IPS-15b (cell line): ENCODE data around the gene RAET1E.
"Not testable (repeated sequence)": the region's sequence is repeated elsewhere in the genome, so short reads cannot be mapped to it uniquely, and the experiment has no call there.

Experiments
- H3K27me3 ChIP-seq: one replicate; pipeline ENCODE4 v1.6.1; 2013; ENCODE audit warnings: low read length; ENCODE audit not compliant: control insufficient read depth, insufficient read depth
- H3K36me3 ChIP-seq: one replicate; pipeline ENCODE4 v1.6.1; 2013; ENCODE audit warnings: low read length; ENCODE audit not compliant: control insufficient read depth, insufficient read depth
- H3K4me1 ChIP-seq: one replicate; pipeline ENCODE4 v1.6.1; 2013; ENCODE audit warnings: mild to moderate bottlenecking, low read length; ENCODE audit not compliant: control insufficient read depth, insufficient read depth
- H3K4me3 ChIP-seq: one replicate; pipeline ENCODE4 v1.5.1; 2013; ENCODE audit warnings: low read depth, low read length
- H3K9ac ChIP-seq: one replicate; pipeline ENCODE4 v1.6.1; 2013; ENCODE audit warnings: low read depth, mild to moderate bottlenecking, low read length
- H3K9me3 ChIP-seq: one replicate; pipeline ENCODE4 v1.6.1; 2013; ENCODE audit warnings: mild to moderate bottlenecking, low read length; ENCODE audit not compliant: control insufficient read depth, insufficient read depth

The RAET1E gene

DNA sequence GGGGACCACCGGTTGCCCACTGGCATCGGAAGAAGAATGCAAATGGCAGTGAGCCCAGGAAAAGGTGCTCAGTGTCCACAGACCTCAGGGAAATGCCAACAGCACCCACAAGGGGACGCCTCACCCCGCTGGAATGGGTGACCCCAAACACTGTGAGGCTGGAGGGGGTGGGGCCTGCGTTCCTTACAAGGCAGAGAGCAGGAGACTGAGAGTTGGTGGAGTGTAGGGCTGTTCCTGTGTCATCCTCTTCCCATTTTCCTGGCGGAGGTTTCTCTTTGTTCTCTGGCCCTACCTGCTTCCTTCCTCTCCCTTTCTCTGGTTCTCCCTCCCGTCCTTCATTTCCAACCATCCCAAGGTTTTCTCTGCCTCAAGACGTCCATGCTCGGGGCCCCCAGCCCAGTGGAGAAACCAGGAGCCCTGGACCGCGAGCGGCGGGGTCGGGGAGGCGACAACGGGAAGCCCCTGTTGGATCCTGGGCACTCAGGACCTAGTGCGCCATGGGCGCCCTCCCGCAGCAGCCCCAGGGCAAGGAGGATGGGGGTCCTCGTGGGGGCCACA lies 40.2 kb upstream of the RAET1E start:
- not testable (repeated sequence) for H3K36me3 ChIP-seq, H3K4me1 ChIP-seq, H3K9me3 ChIP-seq, H3K9ac ChIP-seq
- Histone ChIP-seq H3K4me3 (peak overlapping the region; percentile 35), H3K27me3 (peaks cover 97% of the 10 kb centered on the region)

DNA sequence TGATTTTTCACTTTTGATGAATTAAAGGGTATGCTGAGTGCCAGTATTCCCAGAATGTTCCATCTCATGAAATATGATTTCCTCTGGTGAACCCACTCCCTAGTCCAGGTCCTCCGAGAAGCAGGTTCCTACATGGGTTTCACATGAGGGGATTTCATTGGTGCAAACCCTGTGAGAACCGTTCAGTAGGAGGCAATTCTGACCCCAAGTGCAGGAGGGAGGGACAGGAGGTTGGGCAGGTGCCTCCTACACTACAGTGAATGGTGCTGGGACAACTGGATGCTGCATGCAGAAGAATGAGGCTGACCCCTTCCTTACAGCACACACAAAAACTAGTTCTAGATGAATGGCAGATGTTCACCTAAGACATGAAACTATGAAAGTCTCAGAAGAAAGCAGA lies 38.8 kb upstream of the RAET1E start:
- Histone ChIP-seq H3K9ac (no peak overlapping the region), H3K9me3 (no peaks in the 10 kb centered on the region), H3K27me3 (peaks cover 91% of the 10 kb centered on the region), H3K4me3 (no peak overlapping the region), H3K4me1 (no peaks in the 10 kb centered on the region), H3K36me3 (no peaks in the 10 kb centered on the region)

DNA sequence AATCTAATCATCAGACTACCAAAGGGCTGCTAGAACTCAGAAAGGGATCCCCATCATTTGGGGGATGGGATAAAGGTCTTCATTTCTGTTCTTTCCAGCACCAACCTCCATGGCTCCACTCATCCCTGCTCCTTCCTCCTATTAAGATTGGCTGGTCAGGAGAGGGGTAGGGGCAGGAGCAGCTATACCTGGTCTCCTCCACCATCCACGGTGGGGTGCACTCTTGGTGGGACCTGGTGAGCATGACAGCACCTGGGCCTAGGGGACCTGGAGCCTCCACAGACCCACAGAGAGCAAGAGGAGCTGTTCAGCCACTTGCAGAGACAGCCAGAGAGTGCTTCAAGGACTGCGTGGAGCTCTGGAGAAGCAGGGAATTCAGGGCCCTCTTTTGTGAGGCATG lies 37.8 kb upstream of the RAET1E start:
- Histone ChIP-seq H3K4me1 (no peaks in the 10 kb centered on the region), H3K9ac (no peak overlapping the region), H3K36me3 (no peaks in the 10 kb centered on the region), H3K9me3 (no peaks in the 10 kb centered on the region), H3K27me3 (peaks cover 91% of the 10 kb centered on the region), H3K4me3 (no peak overlapping the region)

DNA sequence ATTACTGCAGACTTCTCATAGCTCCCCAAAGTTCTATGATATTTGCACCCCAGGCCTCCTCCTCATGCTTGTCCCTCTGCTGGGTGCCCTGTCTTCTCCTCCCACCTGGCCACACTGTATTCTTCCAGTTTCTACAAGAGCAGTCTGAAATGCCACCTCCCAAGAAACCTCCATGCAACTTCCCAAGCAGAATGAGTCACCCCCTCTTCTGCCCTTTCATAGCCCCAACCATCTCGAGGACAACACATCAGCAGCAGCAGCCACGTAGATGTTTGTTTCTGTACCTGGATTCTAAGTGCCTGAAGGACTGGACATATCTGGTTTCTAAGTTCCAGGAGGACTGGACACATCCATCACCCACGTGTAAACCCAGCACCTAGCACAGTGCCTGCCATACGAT lies 37.3 kb upstream of the RAET1E start:
- Histone ChIP-seq H3K4me1 (no peaks in the 10 kb centered on the region), H3K9me3 (no peaks in the 10 kb centered on the region), H3K4me3 (no peak overlapping the region), H3K36me3 (no peaks in the 10 kb centered on the region), H3K27me3 (peaks cover 88% of the 10 kb centered on the region), H3K9ac (no peak overlapping the region)

DNA sequence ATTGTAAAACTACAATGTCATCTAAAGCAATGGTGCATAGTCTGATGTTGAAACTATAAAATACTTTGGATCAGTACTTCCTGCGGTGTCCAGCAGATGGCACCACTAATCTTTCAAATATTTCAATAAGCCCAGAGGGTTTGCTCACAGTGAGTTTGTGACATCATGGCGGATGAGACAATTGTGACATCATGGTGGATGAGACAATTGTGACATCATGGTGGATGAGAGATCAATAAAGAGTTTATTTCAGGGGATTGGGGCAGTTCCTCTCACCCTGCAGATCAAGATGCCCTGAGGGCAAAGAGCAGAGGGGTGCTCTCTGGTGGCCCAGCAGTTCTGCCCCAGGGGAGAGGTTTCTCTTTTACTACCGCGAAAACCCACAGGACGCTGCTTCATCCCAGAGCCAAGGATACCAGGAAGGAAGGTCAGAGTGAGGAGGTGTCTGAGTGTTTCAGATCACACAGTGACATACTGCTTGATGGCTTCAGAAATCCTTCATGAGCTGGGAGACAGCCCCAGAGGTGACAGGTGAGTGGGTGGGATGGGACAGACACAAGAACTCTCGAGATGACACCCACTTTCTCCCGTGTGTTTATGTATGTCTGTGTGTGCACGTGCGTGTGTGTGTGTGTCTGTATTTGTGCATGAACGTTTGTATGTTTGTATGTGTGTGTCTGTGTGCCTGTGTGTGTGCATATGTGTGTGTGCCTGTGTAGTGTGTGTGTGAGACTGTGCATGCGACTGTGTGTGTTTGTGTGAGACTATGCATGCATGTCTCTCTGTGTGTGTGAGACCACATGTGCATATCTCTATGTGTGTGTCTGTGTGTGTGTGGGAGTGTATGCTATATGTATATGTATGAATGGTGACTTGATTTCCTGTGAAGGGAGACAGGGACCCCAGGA lies 36.6 kb upstream of the RAET1E start:
- Histone ChIP-seq H3K4me1 (no peaks in the 10 kb centered on the region), H3K9me3 (no peaks in the 10 kb centered on the region), H3K27me3 (peaks cover 87% of the 10 kb centered on the region), H3K36me3 (no peaks in the 10 kb centered on the region), H3K4me3 (no peak overlapping the region), H3K9ac (no peak overlapping the region)

DNA sequence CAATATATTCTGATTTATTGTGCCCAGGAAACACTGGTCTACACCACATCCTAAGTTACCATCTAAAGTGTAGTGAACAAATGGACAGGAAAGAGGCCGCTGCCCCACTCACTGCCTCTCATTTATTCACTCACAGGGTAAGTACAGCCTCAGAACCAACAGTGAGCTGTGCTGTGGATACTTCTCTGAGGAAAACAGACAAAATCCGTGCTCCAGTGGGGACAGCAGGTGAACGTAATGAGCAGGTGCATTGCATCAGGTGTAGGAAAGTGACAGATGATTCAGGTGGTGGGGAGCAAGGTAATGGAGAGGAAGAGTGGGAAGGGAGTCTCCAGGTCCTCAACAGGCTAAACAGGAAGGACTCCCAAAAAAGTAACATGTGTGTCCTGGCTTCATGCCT lies 35.5 kb upstream of the RAET1E start:
- Histone ChIP-seq H3K4me1 (no peaks in the 10 kb centered on the region), H3K9me3 (no peaks in the 10 kb centered on the region), H3K9ac (no peak overlapping the region), H3K36me3 (no peaks in the 10 kb centered on the region), H3K27me3 (peaks cover 84% of the 10 kb centered on the region), H3K4me3 (no peak overlapping the region)

DNA sequence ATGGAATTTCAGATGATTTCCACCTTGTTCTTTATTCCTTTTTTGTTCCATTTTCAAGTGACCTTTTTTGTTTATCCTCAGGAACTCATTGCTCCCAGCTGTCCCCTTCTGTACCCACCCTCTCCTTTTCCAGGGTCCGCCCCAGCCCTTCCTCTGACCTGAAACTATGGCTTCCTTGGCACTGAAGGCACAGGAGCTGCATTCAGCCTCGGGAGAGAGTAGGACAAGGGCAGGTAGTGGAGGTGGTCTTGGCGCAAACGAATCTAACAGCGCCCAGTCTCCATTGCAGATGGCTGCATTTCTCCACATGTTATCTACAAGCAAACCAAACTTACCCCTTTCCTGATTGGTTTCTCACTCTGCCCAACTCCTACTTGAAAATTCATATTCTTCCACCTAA lies 35.1 kb upstream of the RAET1E start:
- no peak overlapping the region for H3K9ac ChIP-seq

DNA sequence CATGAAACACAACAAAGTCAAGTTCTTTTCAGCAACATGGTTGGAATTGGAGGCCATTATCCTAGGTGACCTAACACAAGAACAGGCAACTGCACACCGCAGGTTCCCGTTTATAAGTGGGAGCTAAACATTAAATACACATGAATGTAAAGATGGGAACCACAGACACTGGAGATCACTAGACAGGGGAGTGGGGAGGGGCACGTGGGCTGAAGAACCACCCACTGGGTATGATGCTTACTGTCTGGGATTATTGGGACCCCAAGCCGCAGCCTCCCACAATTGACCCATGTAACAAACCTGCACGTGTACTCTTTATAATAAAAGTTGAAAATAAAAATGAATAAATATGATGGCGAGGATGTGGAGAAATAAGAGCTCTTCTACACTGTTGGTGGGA lies 33.6 kb upstream of the RAET1E start:
- no peaks in the 10 kb centered on the region for H3K36me3 ChIP-seq
- no peak overlapping the region for H3K9ac ChIP-seq
- no peaks in the 10 kb centered on the region for H3K4me1 ChIP-seq
- no peaks in the 10 kb centered on the region for H3K9me3 ChIP-seq
- peaks cover 70% of the 10 kb centered on the region for H3K27me3 ChIP-seq
- no peak overlapping the region for H3K4me3 ChIP-seq

More for the DNA sequence above, 35.1 kb upstream of the RAET1E start:
- Histone ChIP-seq H3K27me3 (peaks cover 81% of the 10 kb centered on the region), H3K4me1 (no peaks in the 10 kb centered on the region), H3K4me3 (no peak overlapping the region), H3K9me3 (no peaks in the 10 kb centered on the region), H3K36me3 (no peaks in the 10 kb centered on the region)

DNA sequence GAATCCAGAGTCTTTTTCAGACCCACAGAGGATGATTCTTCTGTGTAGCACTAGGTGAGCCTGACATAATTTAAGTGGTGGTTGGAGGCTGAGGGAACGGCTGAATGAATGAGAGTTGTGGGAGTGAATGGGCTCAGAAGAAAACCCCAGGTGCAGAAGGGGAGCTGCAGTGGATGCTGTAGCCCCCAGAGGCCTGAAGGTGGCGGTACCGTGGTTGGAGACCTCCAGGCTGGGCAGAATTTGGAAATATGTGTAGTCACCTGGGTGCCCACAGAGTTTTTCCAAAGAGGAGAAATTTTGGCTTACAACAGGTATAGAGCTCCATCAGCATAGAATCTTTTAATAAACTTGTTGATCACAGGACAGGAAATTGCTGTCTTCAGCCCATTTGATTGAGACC lies 31.5 kb upstream of the RAET1E start:
- Histone ChIP-seq H3K9me3 (no peaks in the 10 kb centered on the region), H3K27me3 (peaks cover 69% of the 10 kb centered on the region), H3K9ac (no peak overlapping the region), H3K4me3 (no peak overlapping the region), H3K36me3 (no peaks in the 10 kb centered on the region), H3K4me1 (no peaks in the 10 kb centered on the region)

DNA sequence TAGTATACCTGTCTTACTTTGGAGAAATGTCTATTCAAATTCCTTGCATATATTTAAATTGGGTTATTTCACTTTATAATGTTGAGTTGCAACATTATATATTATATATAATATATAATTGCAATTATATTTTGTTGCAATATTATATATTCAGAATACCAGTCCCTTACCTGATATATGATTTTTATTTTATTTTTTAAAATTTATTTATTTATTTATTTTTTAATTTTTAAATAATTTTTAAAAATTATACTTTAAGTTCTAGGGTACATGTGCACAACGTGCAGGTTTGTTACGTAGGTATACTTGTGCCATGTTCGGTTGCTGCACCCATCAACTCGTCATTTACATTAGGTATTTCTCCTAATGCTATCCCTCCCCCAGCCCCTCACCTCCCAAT lies 29.1 kb upstream of the RAET1E start:
- H3K36me3 ChIP-seq, H3K9ac ChIP-seq, H3K4me1 ChIP-seq, H3K4me3 ChIP-seq, H3K9me3 ChIP-seq: not testable (repeated sequence)
- H3K27me3 ChIP-seq, result peaks cover 76% of the 10 kb centered on the region

DNA sequence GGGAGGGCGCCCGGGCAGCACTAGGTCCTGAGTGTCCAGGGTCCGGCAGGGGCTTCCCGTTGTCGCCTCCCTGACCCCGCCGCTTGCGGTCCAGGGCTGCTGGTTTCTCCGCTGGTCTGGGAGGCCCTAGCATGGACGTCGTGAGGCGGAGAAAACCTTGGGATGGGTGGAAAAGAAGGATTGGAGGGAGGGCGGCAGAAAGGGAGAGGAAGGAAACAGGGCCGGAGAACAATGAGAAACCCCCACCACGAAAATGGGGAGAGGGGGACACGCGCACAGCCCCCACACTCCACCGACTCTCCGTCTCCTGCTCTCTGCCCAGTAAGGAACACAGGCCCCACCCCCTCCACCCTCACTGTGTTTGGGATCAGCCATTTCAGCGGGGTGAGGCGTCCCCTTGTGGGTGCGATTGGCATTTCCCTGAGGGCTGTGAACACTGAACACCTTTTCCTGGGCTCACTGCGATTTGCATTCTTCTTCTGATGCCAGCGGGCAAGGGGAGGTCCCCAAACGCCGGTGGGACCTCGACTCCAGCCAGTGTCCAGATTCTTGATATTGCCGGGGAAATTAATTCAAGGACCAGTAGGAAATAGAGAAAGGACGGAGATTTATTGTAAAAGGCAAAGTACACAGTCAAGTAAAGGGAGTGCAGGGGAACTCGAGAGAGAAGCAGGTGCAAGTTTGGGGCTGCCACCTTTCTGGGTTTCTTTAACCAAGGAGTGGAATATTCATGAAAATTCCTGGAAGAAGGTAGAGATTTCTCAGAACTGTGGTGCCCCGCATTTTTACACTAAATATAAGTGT lies 28.3 kb upstream of the RAET1E start:
- no peak overlapping the region for H3K9ac ChIP-seq
- H3K4me3 ChIP-seq, result peak overlapping the region; percentile 71
- H3K4me1 ChIP-seq, result no peaks in the 10 kb centered on the region
- no peaks in the 10 kb centered on the region for H3K9me3 ChIP-seq
- no peaks in the 10 kb centered on the region for H3K36me3 ChIP-seq
- peaks cover 77% of the 10 kb centered on the region for H3K27me3 ChIP-seq
